ENCODE data around the gene GAS2L2.

Gene GAS2L2

DNA sequence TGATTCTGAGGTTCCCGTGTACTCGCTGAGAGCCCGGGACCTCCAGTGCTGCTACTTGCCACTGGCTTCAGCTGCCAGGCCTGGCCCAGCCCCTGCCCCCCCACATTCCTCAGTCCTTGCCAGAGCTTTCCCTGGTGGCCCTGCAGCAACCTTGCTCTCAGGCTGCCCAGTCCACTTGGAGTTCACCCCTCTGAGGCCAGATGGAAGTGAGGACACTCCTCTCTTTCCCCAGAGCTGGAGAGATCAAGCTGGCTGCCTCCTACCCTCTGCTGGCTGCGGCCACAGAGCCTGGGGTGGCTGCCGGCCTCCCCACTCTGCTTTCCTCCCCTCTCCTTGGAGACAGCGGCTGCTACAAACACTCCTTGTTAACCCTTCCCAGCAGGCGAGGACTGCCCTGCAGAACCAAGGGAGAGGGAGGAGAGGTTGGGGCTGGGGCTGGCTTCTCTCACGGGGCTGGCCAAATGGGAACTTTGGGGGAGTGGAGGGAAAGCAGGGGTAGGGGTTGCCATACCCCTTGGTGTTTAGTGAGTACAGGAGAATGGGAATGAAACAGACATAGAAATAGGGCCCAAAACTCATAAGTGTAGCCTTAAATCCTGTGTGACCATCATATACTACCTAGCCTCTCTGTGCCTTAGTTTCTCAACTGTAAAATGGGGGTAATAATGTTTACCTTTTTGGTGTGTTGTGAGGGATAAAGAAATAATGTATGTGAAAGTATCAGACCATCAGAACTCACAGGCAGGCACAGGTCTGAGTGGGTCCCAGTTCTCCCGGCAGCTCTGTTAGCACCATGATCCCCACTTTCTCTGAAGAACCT lies at the start of gene GAS2L2:
Gene GAS2L2, minus strand, starts transcription at position 295 of the 820 bp plus-strand sequence. CDS start 389 bp downstream, outside the sequence.
- DNase-seq, result no peak

DNA sequence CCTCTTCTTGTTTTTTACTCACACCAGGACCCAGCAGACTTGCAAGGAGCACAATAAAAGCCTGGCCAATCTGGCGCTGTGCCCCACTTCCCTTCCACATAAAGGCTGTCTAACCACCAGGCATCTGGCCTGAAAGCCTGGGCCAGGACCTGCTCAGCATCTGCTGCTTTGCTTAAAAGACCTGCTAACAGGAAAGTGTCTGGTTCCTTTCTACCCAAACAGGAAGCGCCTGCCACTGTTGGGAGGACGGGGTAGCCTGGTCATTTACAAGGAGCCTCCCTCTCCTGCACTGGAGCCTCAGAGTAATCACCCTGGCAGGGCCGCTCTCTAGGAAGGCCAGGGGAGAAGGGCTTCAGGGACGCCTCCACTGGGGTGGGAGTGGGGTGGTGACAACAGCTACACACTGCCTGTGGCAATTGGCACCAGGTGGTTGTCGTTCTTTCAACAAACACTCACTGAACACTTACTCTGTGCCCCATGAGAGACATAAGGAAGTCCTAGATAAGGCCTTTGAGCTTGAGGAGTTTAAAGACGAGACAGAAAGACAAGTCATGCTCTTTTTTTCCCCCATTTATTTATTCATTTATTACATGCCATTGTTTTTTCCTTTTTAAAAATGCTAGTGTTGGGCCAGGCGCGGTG lies 48.7 kb upstream of the GAS2L2 start:
- no peak for DNase-seq

DNA sequence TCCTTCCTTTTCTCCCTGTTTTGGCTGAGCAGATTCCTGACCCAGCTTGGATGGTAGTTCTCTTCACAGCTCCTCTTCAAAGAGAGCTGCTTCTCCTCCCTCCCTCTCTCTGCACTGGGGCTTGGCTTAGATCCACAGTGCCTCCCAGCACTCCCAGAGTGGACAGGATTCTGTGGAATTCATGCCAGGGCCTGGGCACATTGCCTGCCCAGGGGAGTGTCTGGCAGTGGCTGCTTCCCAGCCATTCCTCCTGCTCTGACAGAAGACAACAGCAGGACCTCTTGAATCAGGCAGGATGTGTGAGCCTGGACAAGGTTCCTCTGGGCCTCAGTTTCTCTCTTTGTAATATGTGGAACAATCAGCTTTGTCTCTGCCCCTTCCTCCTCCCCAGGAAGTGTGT lies 46.9 kb upstream of the GAS2L2 start:
- no peak for DNase-seq

GRCh38 chr17:35797918-35798317 lies 44.9 kb upstream of the GAS2L2 start:
- no peak for DNase-seq

DNA sequence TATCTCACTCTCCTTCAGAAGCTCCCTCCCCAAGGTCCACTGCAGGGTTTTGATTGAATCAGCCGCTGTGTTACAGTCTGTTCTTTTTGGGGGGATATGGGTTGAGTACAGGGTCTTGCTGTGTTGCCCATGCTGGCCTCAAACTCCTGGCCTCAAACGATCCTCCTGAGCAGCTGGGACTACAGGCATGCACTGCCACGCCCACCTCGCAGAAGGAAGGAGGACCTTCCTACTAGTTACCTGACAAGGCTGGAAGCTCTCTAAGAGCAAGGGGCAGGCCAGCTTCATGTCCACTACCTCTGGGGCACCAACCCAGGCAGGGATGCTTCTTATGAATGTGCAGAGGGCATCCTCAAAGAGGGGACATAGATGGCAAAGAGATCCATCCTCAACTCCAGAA lies 44.3 kb upstream of the GAS2L2 start:
- DNase-seq, result no peak

DNA sequence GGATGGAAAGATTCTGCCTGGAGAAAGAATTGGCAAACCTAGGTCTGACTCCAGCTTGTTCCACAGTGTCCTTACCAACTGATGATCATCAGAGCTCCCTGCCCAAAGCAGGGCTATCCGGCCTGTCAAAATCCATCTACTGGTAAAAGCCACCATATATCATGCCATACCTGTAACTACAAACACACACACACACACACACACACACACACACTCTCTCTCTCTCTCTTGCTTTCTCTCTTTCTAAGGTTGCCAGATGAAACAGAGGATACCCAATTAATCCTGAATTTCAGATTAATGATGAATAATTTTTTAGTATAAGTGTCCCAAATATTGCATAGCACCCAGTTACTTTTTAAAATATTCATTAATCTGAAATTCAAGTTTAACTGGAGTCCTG lies 43.9 kb upstream of the GAS2L2 start:
- DNase-seq, result no peak

GRCh38 chr17:35795871-35796265 lies 42.8 kb upstream of the GAS2L2 start:
- no peak for DNase-seq

GRCh38 chr17:35795007-35795870 lies 42.2 kb upstream of the GAS2L2 start, which contains the start of gene MMP28:
Gene MMP28, minus strand, starts transcription at chr17:35795641. Its CDS starts 264 bp downstream, at chr17:35795377.
- DNase-seq, result no peak

GRCh38 chr17:35793257-35793656 lies 40.2 kb upstream of the GAS2L2 start:
- no peak for DNase-seq

DNA sequence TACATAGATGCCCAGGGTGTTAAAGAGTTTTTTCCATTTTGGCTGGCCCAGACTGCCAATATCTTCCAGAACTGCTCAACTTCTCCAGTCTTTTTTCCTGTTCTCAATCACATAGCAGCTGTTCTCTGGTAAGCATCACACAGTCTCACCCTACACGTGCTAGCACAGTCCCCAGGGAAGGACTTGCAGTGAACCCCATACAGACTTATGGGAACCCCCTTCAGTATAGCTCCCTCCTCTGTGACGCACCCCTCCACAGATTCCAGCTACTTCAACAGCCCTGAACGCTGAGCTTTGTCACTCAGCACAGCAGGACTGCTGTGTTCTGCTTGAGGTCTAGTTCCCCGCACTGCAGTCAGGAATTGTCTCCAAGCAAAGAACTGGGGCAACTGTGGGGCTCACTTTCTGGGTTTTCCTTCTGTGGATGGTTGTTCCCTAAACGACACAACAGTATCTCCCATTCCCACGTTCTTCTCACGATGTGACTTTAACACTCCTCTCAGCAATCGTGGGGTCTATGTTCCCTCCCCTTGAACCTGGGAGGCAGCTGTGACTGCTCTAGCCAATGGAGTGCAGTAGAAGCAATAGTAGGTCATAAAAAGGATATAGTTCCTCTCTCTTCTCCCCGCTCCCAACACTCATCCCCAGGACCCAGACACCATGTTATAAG lies 38.8 kb upstream of the GAS2L2 start:
- DNase-seq, result no peak

GRCh38 chr17:35790841-35791240 lies 37.8 kb upstream of the GAS2L2 start:
- no peak for DNase-seq

- DNase-seq, result no peak
Measured at GRCh38 chr17:35788477-35789368, 35.7 kb upstream of the GAS2L2 start.

- DNase-seq, result no peak
Measured at GRCh38 chr17:35786941-35787432, 33.9 kb upstream of the GAS2L2 start.

DNA sequence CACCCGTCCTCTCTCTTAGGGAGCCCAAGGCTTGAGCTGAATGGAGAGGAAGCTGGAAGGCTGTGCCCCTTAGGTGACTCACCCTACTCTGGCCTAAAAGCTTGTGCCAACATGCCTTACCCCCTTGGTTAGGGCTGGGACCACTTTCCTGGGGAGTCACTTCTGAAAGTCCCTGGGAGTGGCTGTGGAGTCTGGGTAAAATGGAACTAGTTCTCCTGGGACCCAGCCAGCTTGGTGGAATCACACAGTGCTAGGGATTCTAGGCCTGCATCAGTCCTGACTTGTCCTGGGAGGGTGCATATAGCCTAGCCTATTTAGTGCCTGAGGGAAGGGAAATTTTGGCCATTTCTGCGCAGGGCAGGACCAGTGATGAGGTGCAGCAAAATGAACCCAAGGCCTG lies 31.9 kb upstream of the GAS2L2 start:
- no peak for DNase-seq

GRCh38 chr17:35780950-35781349 lies 27.9 kb upstream of the GAS2L2 start:
- DNase-seq, result no peak

DNA sequence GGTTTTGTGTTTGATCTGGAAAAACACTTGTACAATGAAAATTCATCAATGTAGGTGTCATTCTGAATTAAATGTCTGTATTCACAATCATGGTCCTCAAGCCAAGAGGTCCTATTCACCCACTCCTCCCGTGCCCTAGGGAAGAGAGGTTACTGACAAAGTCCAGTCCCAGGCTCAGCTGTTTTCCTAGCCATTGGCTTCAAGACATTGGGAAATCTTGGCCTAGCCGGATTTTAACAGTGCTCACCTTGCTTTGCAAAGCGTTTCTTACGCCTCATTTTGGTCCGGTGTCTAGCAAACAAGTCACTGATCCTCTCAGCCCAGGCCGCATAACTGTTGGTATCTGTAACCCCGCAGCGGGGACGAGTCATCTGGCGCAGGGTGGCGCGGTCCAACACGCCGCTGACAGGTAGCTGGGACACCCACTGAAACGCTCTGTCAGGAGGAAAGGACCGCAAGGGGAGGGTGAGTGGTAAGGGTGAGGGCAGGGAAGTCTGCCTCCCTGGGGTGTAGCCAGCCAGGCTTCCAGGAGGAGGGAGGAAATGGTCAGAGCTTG lies 25.7 kb upstream of the GAS2L2 start:
- no peak for DNase-seq

DNA sequence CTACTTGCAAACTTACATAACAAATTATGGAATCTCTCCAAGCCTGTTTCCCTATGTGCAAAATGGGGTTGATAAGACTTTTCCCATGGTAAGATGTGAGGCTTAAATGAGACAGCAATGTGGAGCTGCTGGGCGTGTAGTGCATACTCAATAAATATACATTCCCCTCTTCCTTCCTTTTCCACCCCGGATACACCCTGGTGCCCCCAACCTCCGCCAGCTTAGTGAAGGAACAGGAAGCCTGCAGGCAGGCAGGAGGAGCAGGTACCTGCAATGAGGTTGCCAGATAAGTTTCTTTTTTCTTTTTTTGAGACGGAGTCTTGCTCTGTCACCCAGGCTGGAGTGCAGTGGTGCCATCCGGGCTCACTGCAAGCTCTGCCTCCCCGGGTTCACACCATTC lies 22.5 kb upstream of the GAS2L2 start:
- DNase-seq, result no peak

DNA sequence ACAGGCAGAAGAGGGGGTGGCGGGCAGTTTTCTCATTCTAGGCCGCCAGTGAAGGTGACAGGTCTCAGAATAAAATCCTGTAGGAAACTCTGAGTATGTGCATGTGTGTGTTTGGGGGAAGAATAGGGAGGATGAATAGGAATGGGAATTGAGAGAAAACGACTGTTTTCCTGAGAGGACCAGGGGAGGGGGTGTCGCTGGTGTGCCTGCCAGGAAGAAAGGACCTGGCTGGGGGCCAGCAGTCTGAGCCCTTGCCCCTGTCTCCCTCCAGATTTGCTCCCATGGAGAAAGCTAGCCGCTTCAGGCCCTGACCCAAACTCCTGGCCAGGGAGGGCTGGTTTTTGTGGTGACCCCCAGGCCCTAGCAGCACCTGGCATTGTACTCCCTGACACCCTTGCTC lies 22.0 kb upstream of the GAS2L2 start:
- DNase-seq, result no peak

GRCh38 chr17:35774499-35774898 lies 21.5 kb upstream of the GAS2L2 start:
- no peak for DNase-seq

DNA sequence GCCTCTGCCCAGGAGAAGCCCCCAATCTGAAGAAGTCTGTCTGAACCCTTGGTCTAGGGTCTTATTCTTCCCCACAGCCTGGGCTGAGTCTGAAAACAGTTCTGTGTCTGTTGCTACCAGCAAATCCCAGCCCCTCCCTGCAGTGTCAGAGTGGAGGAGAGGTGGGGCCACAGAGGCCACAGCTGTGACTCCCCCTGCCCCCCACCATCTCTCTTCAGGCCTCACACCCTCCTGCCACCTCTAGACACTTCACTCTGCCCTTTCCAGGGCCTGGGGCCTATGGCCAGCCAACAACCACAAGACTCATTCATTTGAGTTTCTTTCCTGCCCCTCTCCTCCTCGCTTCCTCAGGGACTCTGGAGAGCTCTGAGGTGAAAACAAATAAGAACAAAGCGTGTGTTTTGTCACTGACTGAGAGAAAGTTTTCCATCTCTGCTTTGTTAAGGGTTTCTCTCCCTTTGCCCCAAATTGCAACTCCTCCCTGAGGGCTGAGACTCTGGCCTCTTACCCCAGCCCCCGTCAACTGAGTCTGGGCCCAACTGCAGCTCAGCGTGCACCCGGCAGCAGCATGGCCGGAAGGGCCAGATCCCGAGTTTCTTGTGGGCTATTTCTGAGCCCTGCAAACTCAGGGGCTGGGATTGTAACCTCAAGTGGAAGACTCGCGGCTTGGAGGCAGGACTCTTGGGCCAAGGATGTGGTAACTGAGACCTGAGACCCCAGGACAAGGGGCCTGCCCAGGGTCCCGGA lies 20.8 kb upstream of the GAS2L2 start:
- no peak for DNase-seq

GRCh38 chr17:35773129-35773528 lies 20.1 kb upstream of the GAS2L2 start:
- no peak for DNase-seq

Data from SHP77 treated with DMSO at 0.1 percent for 48 hours (cell line).